NCI-H1436 (cell line): ENCODE data around the gene SOD3.

Source experiments
- DNase-seq: peaks from one replicate; lab custom pipeline; 2025; lab: John Stamatoyannopoulos, UW

SOD3 gene

DNA sequence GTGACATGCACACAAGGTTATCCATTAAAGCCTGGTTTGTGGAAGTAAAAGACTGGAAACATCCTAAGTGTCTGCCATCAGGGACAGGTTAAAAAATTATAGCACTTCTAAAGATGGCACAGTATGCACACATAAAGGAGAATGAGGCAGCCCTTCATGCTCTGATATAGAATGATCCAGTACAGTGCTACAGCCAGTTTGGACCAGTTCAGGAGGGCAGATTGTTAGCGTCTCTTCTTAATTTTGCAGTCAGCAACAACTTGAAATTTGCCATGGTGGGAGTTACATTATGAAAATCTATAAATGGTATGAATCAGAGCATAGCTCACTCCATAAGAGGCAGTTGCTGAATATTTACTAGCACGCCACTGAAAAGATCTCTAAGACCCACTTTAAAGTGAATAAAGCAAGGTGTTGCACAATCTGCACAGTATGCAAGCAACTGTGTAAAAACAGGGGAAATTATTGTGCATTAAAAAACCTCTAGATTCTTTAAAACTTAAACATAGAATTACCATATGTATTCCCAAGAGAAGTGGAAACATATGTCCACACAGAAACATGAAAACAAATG, 20.3 kb upstream of the SOD3 start:
- DNase-seq, result no peak

DNA sequence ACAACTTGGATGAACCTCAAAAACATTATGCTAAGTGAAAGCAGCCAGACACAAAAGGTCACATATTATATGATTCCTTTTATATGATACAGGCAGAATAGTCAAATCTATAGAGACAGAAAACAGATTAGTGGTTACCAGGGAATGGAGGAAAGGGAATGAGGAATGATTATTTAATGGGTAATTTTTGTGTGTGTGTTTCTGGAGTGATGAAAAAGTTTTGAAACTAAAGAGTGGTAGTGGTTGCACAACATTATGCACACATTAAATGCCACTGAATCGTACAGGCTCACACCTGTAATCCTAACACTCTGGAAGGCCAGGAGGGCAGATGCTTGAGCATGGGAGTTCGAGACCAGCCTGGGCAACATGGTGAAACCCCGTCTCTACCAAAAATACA, 19.6 kb upstream of the SOD3 start:
- DNase-seq, result no peak

DNA sequence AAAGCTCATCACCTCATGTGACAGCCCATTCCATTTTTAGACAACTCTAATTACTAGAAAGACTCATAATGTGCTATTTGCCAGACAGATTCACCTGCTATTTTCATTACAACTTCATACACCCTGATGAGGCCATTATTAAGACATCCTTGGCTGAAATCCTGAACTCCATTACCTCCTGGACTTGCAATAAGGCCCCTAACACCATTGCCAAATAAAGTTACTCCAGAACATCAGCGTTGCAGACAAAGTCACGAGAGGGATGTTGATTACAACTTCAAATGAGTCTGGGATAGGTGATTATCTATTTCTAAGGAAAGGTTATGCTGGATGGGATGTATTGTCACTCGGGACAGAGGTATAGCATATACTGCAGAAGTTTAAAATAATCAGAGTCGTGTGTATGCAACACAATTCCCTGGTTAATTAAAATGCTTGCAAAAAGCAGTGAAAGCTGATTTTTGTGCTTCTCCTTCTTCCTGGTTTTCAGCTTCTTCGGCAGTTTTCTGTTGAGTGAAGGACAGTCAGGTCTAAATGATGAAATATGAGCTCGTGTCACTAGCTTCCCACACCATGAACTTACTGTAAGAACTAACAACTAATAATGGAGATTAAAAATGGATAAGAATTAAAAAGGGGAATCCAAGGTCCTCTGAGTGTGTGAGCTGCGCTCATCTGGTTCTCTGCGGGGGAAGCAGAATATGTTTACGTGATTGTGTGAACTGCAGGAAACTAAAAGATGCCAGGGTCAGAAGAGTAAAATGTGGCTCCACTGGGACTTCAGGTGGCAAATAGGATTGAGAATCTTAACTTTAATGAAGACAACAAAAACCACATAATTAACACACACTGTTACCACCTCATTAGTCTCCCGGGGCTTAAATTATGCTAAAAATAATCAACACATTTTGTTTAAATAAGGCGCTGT, 17.6 kb upstream of the SOD3 start:
- no peak for DNase-seq

DNA sequence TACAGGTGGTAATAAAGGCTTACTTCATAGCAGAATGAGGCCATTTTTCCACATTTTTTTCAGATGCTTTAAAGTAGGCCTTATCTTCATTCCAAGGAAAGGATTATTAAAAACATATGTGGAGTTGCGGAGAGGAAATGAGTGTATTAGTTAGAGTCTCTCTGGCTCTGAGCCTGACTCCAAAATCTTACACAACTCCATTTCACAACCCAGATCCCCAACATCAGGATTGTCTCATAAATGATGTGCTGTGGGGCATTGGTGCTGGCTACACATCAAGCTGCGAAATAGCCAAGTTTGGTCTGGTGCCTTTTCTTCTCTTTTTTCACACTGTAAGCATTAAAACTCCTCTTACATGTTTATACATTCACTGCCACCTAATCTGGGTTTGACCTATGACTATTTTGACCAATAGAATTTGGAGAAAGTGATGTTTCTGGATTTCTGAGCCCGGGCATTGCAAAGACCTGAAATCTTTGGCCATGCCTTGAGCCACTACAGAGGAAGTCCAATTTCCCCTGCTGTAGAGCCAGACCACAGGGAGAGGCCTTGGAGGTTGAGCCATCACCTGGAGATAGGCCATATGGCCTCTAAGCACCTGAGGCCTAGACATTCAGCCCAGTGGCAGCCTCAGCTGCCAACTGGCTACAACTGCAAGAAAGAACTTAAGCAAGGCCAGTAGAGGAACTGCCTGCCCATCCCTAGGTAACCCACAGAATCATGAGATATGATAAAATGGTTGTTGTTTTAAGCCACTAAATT, 16.7 kb upstream of the SOD3 start:
- DNase-seq, result no peak

DNA sequence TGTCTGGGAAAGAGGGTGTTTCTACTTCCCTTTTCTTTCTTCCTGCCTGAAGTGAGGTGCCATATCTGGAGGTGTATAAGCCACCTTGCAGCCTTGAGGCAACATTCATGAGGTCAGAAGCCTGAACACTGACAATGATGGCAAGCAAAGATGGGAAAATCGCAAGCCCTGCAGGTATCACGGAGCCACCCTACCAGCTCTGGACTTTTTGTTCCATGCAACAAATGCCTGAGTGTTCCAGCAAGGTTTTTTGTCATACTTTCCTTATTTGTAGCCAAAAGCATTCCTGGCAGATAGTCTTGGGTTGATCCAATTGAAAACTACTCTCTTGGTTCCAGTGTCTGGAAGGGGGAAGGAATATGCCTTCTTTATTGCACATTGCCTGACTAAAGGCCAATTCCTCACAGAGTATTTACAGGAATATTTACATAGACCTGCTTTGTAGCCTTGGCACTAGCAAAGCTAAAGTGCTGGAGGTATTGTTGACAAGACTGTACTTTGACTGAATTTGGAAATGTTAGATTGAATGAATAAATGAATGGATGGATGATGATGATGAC, 14.4 kb upstream of the SOD3 start:
- DNase-seq, result no peak

DNA sequence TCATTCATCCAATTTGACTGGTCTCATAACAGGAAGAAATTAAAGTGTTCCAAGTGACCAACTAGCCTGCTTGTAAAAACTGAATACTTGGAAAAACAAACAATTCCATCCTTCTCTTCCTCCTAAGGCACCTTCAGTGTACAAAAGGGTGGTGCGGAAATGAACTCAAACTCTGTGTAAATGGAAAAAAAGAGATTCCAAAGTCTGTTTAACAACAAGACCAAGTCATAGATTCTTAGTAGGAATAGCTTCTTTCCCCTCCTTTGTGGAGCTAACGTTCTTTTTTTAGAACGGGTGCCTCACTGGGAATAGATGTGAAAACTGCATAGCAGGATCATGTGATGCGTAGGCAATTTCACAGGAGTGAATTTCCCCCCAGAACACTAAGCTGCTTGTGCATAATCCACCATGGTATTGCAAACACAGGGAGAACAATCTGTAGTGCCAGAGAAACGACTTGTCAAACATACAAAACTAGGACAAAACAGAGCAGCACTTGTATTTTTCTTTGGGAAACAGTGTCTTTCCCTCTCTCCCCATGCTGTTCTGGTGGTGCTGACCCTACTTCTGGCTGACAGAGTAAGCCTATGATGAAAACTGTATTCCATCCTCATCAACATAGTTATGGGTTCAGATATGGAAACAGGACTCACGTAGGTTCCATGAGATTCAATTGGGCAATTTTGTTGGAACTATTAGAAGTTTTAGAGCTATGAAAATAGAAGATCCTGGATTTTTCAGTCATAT, 13.2 kb upstream of the SOD3 start:
- DNase-seq, result no peak

DNA sequence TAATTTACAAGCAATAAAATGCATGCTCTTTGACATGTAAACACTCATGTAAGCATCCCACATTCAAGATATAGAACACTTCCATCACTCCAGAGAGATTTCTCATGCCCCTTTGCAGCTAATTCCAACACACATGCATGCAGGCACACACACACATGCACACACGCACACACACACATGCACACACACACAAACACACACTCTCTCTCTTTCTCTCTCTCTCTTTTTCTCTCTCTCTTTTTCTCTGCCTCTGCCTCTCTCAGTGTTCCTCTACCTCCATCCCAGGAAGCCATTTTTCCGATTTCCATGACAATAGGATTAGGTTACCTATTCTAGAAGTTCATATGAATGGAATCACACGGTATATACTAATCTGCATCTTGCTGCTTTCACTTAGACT, 11.9 kb upstream of the SOD3 start:
- no peak for DNase-seq

DNA sequence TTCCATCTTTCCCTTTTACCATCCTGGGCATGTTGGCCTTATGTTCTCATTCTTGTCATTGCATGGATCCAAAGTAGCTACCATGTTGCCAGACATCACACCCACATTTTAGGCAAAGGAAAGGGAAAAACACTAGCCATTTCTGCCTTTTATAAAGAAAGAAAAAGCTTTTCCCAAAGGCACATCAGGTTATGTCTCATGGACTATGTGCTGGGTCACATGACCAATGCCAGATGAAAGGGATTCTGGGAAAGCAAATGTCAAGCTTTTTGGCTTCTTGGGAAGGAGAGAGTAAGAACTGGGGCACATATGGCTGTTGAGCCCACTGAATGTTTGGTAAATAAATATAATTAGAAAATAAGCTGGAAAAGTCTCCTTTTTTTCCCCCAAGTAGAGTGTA, 4.3 kb upstream of the SOD3 start:
- DNase-seq, result no peak

DNA sequence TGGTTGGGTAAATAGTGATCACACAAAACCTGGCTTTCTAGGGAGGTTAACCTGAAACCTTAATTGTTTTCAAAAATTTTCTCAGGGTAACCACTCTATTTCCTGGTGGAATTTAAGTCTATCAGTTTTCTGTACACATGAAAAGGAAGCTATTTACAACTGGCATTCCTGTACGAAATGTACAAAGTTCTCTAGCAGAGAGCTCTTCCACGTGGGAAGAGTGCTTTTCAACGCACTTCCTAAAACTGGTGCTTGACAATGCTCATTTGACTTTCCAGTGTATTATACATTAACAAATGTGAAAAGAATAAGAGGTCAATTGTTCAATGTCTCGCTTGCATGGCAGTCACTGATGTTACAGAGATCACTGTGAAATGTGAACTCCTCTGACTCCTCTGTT, 2.8 kb upstream of the SOD3 start:
- DNase-seq, result no peak

DNA sequence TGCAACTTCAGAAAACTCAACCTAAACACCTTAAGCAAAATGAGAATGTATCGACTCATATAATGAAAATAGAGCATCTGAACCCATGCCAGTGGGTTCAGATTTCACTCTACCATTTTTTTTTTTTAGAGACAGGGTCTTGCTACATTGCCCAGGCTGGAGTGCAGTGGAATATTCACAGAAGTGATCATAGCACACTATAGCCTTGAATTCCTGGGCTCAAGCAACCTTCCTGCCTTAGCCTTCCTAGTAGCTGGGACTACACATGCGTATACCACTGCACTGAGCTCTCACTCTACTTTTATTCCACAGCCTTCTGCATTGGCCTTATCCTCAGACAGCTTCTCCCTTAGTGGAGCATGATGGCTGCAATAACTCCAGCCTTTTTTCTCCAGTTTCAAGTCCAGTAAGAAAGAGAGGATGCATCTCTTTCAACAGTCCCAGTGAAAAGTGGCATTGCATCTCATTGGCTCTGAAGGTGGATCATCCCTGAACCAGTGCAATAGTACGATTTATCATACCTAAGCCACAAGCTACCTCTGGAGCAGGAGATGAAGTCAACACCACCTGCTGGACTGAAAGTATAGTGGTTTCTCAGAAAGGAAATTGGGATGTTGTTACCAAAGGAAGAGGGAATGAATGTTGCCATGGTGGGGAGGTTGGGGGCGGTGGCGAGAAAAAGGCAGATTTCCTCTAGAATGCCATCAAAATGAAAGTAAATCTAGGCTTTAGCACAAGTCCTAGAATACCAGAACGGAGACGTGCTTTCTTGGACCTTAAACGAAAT, 2.0 kb upstream of the SOD3 start:
- no peak for DNase-seq

DNA sequence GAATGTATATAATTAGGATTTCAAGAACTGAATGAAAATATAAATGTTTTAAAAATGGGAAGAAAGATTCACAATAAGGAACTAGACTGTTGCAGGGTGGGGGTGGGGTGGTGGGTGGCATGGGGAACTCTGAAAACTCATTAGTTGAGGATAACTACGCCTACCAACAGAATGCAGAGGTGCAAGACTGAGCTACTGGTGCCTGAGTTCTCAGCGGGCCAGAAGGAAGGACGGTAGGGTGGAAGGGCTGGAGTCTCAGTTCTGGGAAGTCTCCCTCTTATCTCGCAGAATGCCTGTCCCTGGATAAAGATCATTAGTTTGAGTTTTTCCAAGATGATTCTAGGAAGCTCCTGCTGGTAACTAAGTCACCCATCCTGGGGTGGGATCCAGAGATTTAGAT, 1.3 kb upstream of the SOD3 start:
- DNase-seq, result no peak

DNA sequence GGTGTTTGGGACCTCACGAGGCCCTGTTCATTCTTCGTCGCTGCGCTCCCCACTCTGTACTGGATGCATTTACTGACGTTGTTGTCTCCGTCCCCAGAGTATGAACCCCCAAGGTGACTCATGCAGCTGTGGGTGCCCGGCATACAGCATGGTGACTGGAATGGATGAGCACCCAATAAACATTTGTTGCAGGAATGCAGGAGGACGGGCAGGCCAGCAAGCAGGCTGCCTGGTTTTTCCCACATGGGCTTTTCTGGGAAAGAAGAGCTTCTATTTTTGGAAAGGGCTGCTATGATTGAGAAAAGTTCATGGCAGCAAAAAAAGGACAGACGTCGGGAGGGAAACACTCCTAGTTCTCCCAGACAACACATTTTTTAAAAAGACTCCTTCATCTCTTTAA, 893 bp upstream of the SOD3 start:
- no peak for DNase-seq

DNA sequence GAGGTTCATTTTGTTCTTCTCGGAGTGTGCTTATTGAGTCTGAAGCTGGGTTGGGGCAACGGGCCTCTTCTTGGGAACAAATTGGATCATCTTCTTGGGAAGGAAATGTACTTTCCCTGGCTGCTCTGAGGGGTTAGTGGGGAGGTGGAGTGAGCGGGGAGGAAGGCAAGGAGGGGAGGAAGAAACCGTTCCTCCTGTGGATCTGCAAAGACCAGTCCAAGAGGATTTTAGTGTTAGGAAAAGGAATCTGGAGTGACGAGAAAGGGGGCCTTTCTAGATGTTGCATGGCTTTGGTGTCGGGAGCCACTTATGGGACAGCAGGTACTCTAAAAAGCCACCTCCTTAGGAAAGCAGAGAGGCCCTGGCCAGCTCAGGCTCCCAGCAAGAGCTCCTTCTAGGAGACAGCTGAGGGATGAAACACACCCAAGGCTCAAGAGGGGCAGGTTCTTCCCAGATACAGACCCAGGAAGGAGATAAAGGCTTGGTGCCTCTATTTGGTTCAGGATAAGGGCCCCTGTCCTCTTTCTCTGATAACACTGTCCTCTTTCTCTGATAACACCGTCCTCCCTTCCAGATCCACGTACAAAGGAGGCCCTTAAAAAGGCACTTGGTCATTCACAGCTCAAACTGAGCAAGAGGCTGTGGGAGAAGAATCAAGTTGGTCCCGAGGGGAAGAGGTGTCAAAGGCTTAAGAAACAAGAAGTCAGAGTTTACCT, 451 bp downstream of the SOD3 start:
- DNase-seq, result no peak

DNA sequence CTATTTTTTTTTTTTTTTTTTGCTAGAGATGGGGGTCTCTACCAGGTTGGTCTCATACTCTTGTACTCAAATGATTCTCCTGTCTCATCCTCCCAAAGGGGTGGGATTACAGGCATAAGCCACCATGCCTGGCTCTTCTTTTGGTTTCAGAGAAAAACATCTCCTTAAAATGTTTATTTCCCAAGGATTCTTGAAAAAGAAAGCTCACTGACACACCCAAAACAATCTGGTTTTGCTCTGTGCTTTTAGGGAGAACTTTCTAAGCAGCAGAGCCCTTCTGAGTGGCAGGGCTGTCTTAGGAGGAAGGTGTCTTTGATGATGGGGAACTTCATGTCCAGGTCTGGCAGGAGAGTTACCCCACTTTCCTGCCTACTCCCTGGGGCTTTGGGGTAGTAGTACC, 1.2 kb downstream of the SOD3 start:
- no peak for DNase-seq

DNA sequence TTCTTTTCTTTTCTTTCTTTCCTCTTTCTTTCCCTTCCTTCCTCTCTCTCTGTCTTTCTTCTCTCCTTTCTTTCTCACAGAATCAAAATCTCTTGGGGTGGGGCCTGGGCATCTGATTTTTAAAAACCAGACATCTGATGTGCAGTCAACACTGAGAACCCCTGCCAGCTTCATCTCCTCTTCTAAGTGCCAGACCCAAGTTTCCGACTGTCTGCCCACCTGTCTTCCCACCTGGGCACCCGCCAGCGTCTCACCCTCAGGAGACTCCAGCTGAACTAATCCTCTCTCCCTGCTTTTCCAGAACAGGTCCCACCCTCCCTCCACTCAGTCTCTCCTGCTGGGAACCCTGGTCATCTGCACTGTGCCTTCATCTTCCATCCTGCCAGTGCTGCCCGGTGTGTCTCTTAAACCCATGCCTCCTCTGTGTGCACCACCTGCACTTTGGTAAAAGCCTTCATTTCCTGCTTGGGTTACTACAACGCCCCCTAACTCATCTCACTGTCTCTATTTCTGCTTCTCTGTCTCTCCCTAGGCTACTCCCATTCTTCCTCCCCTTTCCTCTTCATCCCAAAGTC, 2.8 kb downstream of the SOD3 start:
- DNase-seq, result no peak

DNA sequence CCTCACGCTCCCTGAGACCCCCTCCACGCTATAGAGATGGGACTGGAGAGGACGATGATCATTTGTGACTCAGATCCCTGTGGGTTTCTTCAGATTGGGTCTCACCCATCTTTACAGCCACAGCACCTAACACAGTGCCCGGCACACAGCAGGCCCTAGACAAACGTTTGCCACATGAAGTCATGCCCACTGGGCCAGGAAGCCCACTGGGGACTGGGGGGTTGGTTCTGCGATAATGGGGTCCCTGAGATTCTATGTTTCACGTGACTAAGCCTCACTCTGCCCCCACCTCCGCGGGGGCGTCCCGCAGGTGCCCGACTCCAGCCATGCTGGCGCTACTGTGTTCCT, 3.8 kb downstream of the SOD3 start:
- DNase-seq, result no peak

DNA sequence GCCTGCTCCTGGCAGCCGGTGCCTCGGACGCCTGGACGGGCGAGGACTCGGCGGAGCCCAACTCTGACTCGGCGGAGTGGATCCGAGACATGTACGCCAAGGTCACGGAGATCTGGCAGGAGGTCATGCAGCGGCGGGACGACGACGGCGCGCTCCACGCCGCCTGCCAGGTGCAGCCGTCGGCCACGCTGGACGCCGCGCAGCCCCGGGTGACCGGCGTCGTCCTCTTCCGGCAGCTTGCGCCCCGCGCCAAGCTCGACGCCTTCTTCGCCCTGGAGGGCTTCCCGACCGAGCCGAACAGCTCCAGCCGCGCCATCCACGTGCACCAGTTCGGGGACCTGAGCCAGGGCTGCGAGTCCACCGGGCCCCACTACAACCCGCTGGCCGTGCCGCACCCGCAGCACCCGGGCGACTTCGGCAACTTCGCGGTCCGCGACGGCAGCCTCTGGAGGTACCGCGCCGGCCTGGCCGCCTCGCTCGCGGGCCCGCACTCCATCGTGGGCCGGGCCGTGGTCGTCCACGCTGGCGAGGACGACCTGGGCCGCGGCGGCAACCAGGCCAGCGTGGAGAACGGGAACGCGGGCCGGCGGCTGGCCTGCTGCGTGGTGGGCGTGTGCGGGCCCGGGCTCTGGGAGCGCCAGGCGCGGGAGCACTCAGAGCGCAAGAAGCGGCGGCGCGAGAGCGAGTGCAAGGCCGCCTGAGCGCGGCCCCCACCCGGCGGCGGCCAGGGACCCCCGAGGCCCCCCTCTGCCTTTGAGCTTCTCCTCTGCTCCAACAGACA, 4.4 kb downstream of the SOD3 start:
- no peak for DNase-seq

DNA sequence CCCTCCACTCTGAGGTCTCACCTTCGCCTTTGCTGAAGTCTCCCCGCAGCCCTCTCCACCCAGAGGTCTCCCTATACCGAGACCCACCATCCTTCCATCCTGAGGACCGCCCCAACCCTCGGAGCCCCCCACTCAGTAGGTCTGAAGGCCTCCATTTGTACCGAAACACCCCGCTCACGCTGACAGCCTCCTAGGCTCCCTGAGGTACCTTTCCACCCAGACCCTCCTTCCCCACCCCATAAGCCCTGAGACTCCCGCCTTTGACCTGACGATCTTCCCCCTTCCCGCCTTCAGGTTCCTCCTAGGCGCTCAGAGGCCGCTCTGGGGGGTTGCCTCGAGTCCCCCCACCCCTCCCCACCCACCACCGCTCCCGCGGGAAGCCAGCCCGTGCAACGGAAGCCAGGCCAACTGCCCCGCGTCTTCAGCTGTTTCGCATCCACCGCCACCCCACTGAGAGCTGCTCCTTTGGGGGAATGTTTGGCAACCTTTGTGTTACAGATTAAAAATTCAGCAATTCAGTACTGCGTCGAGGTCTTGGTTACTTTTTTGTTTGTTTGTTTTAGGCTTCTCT, 5.0 kb downstream of the SOD3 start:
- no peak for DNase-seq
